Fibroblast of pulmonary artery (primary cell): Measurements from ENCODE around the gene CBFA2T3.

Experiments
- DNase-seq: peaks from one replicate; pipeline ENCODE4 v3.0.0-alpha.2; 2010; ENCODE audit warnings: low read depth
- H3K4me3 ChIP-seq: replicated peaks from 2 replicates; pipeline ENCODE4 v1.5.1; 2011; ENCODE audit warnings: low read depth, mild to moderate bottlenecking, control low read depth, low read length, moderate library complexity
- CTCF ChIP-seq: IDR thresholded peaks from 2 replicates; pipeline ENCODE4 v1.5.1; 2011; ENCODE audit warnings: mild to moderate bottlenecking, control low read depth, low read length, inconsistent platforms; ENCODE audit errors: missing control alignments

The CBFA2T3 gene

GRCh38 chr16:89022051-89022836 is 45.2 kb upstream of the CBFA2T3 start:
- no peak for TF ChIP-seq CTCF
- no peak overlapping the region for H3K4me3 ChIP-seq
- no peak for DNase-seq

- H3K4me3 ChIP-seq = no peak overlapping the region
- DNase-seq = no peak
- TF ChIP-seq CTCF = no peak
These were observed 44.1 kb upstream of the CBFA2T3 start for GRCh38 chr16:89020925-89021595.

- TF ChIP-seq CTCF = no peak
- no peak for DNase-seq
- no peak overlapping the region for H3K4me3 ChIP-seq
These were observed 43.3 kb upstream of the CBFA2T3 start for GRCh38 chr16:89020068-89020924.

GRCh38 chr16:89019511-89019910 is 42.5 kb upstream of the CBFA2T3 start:
- DNase-seq = no peak
- no peak overlapping the region for H3K4me3 ChIP-seq
- TF ChIP-seq CTCF = no peak

- TF ChIP-seq CTCF = no peak
- DNase-seq = no peak
- no peak overlapping the region for H3K4me3 ChIP-seq
These were observed 41.5 kb upstream of the CBFA2T3 start for GRCh38 chr16:89018282-89019158.
